Mesothelial cell of epicardium (in vitro differentiated cells): ENCODE results near the gene MBP. TPM values are rescaled to one million over a fixed set of nuclear protein-coding genes. Genes with fewer than 3 reads are reported as not detected.
"Not testable (repeated sequence)": the region's sequence is repeated elsewhere in the genome, so short reads cannot be mapped to it uniquely, and the experiment has no call there.

Source experiments
- DNase-seq, 2 experiments: peaks; one replicate each; pipeline ENCODE4 v3.0.0; 2021; ENCODE audit warnings: low spot score in 2 of 2; ENCODE audit not compliant: unreplicated experiment in 2 of 2
- H3K27ac Mint-ChIP-seq: 2 replicates; pipeline ENCODE4 v1.8.0; 2021; ENCODE audit warnings: mixed read lengths
- H3K27me3 Mint-ChIP-seq: 2 replicates; pipeline ENCODE4 v1.8.0; 2021; ENCODE audit warnings: low read depth, mixed read lengths
- H3K36me3 Mint-ChIP-seq: 2 replicates; pipeline ENCODE4 v1.8.0; 2021; ENCODE audit warnings: mixed read lengths
- H3K4me1 Mint-ChIP-seq: 2 replicates; pipeline ENCODE4 v1.8.0; 2021; ENCODE audit warnings: mixed read lengths
- H3K4me3 Mint-ChIP-seq: 2 replicates; pipeline ENCODE4 v1.8.0; 2021; ENCODE audit warnings: mild to moderate bottlenecking, moderate library complexity, mixed read lengths
- H3K9me3 Mint-ChIP-seq: 2 replicates; pipeline ENCODE4 v1.8.0; 2021; ENCODE audit warnings: mixed read lengths
- total RNA-seq: library from RNA; stranded (reverse); gene quantifications from 3 replicates; pipeline ENCODE4 v1.2.1, GENCODE V29; 2021
- TF ChIP-seq, protein P1 (sequence below): fragments of 200-600 bp; sonication (generic); IDR thresholded peaks from one replicate; pipeline ENCODE4 v1.5.0; 2021; ENCODE audit warnings: antibody characterized with exemption; ENCODE audit not compliant: unreplicated experiment

The MBP gene
- total RNA-seq, 1 donor from 2014 or later: 20.8 TPM

GRCh38 chr18:77023102-77023782, 109.3 kb downstream of the MBP start:
- H3K4me1 Mint-ChIP-seq: no peaks in the 10 kb centered on the region
- no peaks in the 10 kb centered on the region for H3K27me3 Mint-ChIP-seq
- TF ChIP-seq, protein P1, sequence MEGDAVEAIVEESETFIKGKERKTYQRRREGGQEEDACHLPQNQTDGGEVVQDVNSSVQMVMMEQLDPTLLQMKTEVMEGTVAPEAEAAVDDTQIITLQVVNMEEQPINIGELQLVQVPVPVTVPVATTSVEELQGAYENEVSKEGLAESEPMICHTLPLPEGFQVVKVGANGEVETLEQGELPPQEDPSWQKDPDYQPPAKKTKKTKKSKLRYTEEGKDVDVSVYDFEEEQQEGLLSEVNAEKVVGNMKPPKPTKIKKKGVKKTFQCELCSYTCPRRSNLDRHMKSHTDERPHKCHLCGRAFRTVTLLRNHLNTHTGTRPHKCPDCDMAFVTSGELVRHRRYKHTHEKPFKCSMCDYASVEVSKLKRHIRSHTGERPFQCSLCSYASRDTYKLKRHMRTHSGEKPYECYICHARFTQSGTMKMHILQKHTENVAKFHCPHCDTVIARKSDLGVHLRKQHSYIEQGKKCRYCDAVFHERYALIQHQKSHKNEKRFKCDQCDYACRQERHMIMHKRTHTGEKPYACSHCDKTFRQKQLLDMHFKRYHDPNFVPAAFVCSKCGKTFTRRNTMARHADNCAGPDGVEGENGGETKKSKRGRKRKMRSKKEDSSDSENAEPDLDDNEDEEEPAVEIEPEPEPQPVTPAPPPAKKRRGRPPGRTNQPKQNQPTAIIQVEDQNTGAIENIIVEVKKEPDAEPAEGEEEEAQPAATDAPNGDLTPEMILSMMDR: no peak
- no peak overlapping the region for H3K4me3 Mint-ChIP-seq
- no peaks in the 10 kb centered on the region for H3K9me3 Mint-ChIP-seq
- DNase-seq: no peak
- H3K27ac Mint-ChIP-seq: no peak overlapping the region
- no peaks in the 10 kb centered on the region for H3K36me3 Mint-ChIP-seq

DNA sequence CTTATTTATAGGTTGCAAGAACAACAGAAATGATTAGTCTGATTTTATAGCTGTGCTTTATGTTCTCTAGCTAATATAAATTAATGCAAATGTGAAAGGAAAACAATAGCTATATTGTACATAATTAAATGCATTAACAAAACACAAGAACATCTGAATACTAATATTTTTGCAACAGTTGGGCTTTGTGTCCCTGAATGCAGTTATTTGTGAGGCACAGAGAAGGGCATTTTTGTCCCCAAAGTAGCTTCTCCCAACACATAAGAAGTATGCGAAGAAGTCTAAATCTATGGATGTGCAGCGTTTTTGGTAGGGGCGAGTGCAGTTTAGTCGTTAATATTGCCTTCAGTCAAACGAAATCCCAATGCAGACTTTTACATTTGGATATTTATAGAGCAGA, 110.0 kb downstream of the MBP start:
- Mint-ChIP-seq H3K4me3 (no peak overlapping the region), H3K4me1 (no peaks in the 10 kb centered on the region), H3K27me3 (no peaks in the 10 kb centered on the region), H3K9me3 (no peaks in the 10 kb centered on the region), H3K36me3 (no peaks in the 10 kb centered on the region), H3K27ac (no peak overlapping the region)
- DNase-seq: no peak
- TF ChIP-seq, protein P1: no peak

- no peaks in the 10 kb centered on the region for H3K4me1 Mint-ChIP-seq
- no peak overlapping the region for H3K4me3 Mint-ChIP-seq
- H3K27ac Mint-ChIP-seq: no peak overlapping the region
- H3K36me3 Mint-ChIP-seq: peaks cover under 1% of the 10 kb centered on the region
- H3K27me3 Mint-ChIP-seq: no peaks in the 10 kb centered on the region
- no peaks in the 10 kb centered on the region for H3K9me3 Mint-ChIP-seq
- no peak for DNase-seq
- TF ChIP-seq, protein P1: no peak
Measured at GRCh38 chr18:77022116-77022515, 110.5 kb downstream of the MBP start.

DNA sequence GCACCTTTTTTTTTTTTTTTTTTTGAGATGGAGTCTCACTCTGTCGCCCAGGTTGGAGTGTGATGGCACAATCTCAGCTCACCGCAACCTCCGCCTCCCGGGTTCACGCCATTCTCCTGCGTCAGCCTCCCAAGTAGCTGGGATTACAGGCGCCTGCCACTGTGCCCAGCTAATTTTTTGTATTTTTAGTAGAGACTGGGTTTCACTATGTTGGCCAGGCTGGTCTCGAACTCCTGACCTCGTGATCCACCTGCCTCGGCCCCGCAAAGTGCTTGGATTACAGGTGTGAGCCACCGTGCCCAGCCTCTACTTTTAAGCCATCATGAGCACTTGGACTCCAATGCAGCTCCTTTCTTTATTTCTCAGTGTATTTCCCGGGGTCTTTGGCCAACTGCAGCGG, 111.1 kb downstream of the MBP start:
- H3K27ac Mint-ChIP-seq, H3K36me3 Mint-ChIP-seq, H3K9me3 Mint-ChIP-seq, H3K27me3 Mint-ChIP-seq, DNase-seq, H3K4me3 Mint-ChIP-seq, H3K4me1 Mint-ChIP-seq: not testable (repeated sequence)

- Mint-ChIP-seq H3K36me3 (peaks cover 9% of the 10 kb centered on the region), H3K4me1 (peaks cover 2% of the 10 kb centered on the region), H3K27me3 (no peaks in the 10 kb centered on the region), H3K27ac (no peak overlapping the region), H3K9me3 (no peaks in the 10 kb centered on the region), H3K4me3 (no peak overlapping the region)
- TF ChIP-seq, protein P1: no peak
- no peak for DNase-seq
Measured at GRCh38 chr18:77021075-77021474, 111.5 kb downstream of the MBP start.

GRCh38 chr18:77020561-77020960, 112.0 kb downstream of the MBP start:
- Mint-ChIP-seq H3K27ac (no peak overlapping the region), H3K36me3 (peaks cover 9% of the 10 kb centered on the region), H3K9me3 (no peaks in the 10 kb centered on the region), H3K27me3 (no peaks in the 10 kb centered on the region), H3K4me1 (peaks cover 2% of the 10 kb centered on the region), H3K4me3 (no peak overlapping the region)
- TF ChIP-seq, protein P1: no peak
- DNase-seq: no peak
